ENCODE results near the gene AKAP11. TPM values are rescaled to one million over a fixed set of nuclear protein-coding genes. Genes with fewer than 3 reads are reported as not detected.

Gene AKAP11
- total and polyA plus RNA-seq, 9 donors: 13.7 to 25.5 (median 20.3) TPM

Other genes starting within 250 kb of the AKAP11 start
- 5.1 TPM for gene DGKH, start 223.5 kb upstream of the AKAP11 start, total RNA-seq
- 1 to 10 TPM; 2.4 to 4.7 (median 2.8) TPM for gene DGKH, start 223.5 kb upstream of the AKAP11 start, polyA plus RNA-seq (ENCODE audit: insufficient read depth in 1 of 8, insufficient read length in 8 of 8, low replicate concordance in 1 of 8)